ENCODE results near the gene PNPT1.

Gene PNPT1

DNA sequence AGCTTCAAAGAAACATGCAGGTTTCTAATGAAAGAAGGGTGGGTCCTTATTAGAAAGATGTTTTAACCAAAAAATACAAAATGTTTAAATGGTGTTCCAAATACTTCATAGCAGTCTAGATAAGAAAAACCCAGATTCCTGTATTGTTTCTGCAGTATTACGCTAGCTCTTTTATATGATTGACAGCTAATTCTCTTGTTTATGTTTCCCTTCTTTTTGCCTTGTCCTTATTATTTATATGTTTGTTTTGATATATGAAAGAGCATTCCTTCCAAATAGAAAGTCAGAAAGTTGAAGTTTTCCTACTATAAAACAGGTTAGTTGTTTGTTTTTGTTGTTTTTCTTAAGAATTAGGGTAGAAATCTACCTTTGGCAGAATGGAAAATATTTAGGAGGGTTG is 41.1 kb upstream of the PNPT1 start (continued):
- TF ChIP-seq, protein P1, sequence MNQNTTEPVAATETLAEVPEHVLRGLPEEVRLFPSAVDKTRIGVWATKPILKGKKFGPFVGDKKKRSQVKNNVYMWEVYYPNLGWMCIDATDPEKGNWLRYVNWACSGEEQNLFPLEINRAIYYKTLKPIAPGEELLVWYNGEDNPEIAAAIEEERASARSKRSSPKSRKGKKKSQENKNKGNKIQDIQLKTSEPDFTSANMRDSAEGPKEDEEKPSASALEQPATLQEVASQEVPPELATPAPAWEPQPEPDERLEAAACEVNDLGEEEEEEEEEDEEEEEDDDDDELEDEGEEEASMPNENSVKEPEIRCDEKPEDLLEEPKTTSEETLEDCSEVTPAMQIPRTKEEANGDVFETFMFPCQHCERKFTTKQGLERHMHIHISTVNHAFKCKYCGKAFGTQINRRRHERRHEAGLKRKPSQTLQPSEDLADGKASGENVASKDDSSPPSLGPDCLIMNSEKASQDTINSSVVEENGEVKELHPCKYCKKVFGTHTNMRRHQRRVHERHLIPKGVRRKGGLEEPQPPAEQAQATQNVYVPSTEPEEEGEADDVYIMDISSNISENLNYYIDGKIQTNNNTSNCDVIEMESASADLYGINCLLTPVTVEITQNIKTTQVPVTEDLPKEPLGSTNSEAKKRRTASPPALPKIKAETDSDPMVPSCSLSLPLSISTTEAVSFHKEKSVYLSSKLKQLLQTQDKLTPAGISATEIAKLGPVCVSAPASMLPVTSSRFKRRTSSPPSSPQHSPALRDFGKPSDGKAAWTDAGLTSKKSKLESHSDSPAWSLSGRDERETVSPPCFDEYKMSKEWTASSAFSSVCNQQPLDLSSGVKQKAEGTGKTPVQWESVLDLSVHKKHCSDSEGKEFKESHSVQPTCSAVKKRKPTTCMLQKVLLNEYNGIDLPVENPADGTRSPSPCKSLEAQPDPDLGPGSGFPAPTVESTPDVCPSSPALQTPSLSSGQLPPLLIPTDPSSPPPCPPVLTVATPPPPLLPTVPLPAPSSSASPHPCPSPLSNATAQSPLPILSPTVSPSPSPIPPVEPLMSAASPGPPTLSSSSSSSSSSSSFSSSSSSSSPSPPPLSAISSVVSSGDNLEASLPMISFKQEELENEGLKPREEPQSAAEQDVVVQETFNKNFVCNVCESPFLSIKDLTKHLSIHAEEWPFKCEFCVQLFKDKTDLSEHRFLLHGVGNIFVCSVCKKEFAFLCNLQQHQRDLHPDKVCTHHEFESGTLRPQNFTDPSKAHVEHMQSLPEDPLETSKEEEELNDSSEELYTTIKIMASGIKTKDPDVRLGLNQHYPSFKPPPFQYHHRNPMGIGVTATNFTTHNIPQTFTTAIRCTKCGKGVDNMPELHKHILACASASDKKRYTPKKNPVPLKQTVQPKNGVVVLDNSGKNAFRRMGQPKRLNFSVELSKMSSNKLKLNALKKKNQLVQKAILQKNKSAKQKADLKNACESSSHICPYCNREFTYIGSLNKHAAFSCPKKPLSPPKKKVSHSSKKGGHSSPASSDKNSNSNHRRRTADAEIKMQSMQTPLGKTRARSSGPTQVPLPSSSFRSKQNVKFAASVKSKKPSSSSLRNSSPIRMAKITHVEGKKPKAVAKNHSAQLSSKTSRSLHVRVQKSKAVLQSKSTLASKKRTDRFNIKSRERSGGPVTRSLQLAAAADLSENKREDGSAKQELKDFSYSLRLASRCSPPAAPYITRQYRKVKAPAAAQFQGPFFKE (tag by site-specific recombination; IDR thresholded peaks at IDR 0.05; ENCODE audit: borderline replicate concordance) = no peak
- TF ChIP-seq, protein P2, sequence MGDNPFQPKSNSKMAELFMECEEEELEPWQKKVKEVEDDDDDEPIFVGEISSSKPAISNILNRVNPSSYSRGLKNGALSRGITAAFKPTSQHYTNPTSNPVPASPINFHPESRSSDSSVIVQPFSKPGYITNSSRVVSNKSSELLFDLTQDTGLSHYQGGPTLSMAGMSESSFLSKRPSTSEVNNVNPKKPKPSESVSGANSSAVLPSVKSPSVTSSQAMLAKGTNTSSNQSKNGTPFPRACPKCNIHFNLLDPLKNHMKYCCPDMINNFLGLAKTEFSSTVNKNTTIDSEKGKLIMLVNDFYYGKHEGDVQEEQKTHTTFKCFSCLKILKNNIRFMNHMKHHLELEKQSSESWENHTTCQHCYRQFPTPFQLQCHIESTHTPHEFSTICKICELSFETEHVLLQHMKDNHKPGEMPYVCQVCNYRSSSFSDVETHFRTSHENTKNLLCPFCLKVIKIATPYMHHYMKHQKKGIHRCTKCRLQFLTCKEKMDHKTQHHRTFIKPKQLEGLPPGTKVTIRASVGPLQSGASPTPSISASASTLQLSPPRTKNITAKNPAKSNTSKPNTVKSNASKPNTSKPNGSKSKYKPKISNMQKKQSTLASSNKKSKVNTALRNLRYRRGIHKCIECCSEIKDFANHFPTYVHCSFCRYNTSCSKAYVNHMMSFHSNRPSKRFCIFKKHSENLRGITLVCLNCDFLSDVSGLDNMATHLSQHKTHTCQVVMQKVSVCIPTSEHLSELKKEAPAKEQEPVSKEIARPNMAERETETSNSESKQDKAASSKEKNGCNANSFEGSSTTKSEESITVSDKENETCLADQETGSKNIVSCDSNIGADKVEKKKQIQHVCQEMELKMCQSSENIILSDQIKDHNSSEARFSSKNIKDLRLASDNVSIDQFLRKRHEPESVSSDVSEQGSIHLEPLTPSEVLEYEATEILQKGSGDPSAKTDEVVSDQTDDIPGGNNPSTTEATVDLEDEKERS (tag by site-specific recombination; IDR thresholded peaks at IDR 0.05) = no peak

DNA sequence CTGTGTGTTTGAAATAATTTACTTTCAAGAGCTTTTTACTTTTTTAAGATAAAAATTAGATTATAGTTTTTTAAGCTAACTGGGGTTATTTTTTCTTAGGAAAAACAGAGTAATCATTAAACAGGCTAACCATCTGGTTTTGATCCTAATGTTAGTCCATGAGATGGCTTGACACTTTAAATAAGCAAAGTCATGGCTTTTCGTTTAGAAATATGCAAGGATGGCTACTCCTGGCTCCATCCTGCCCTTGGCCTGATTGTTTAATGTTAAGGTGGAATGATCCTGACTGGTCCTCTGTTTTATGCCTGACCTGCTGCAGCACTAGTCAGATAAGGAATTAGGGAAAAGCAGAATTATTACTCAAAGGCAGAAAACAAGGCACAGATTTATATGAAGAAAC is 39.7 kb upstream of the PNPT1 start:
- Histone ChIP-seq H3K4me1 (ENCODE audit: control insufficient read depth, insufficient read depth, low read length) (no peaks in the 10 kb centered on the region), H3K36me3 (ENCODE audit: control insufficient read depth in 2 of 2, insufficient read depth in 1 of 2, low read length in 2 of 2) (no peaks in the 10 kb centered on the region), H3K9me3 (ENCODE audit: control insufficient read depth, insufficient read depth, low read depth, low read length) (no peaks in the 10 kb centered on the region), H3K4me3 (ENCODE audit: low read depth, low read length) (no peak overlapping the region), H3K27ac (ENCODE audit: extremely low read depth, low read depth, low read length) (no peak overlapping the region)
- TF ChIP-seq BCL11A (tag by site-specific recombination; IDR thresholded peaks at IDR 0.05; ENCODE audit: low read depth) (no peak), ZNF660 (tag by site-specific recombination; IDR thresholded peaks at IDR 0.05) (no peak), ZNF518A (tag by site-specific recombination; conservative IDR thresholded peaks at IDR 0.05; ENCODE audit: low read depth) (no peak), ZNF157 (tag by site-specific recombination; IDR thresholded peaks at IDR 0.05) (no peak), GFI1B (tag by site-specific recombination; IDR thresholded peaks at IDR 0.05) (no peak), MEIS1 (CRISPR knock-in tag; IDR thresholded peaks at IDR 0.05; ENCODE audit: borderline replicate concordance) (no peak), ZNF677 (tag by site-specific recombination; IDR thresholded peaks at IDR 0.05) (no peak), ZNF133 (tag by site-specific recombination; IDR thresholded peaks at IDR 0.05) (no peak), RBAK (tag by site-specific recombination; IDR thresholded peaks at IDR 0.05) (no peak), GLI4 (tag by site-specific recombination; IDR thresholded peaks at IDR 0.05) (no peak), SP7 (tag by site-specific recombination; IDR thresholded peaks at IDR 0.05) (no peak), ZNF138 (tag by site-specific recombination; IDR thresholded peaks at IDR 0.05; ENCODE audit: borderline replicate concordance) (no peak), ZNF843 (tag by site-specific recombination; IDR thresholded peaks at IDR 0.05) (no peak)
- TF ChIP-seq, protein P3, sequence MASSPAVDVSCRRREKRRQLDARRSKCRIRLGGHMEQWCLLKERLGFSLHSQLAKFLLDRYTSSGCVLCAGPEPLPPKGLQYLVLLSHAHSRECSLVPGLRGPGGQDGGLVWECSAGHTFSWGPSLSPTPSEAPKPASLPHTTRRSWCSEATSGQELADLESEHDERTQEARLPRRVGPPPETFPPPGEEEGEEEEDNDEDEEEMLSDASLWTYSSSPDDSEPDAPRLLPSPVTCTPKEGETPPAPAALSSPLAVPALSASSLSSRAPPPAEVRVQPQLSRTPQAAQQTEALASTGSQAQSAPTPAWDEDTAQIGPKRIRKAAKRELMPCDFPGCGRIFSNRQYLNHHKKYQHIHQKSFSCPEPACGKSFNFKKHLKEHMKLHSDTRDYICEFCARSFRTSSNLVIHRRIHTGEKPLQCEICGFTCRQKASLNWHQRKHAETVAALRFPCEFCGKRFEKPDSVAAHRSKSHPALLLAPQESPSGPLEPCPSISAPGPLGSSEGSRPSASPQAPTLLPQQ (tag by site-specific recombination; IDR thresholded peaks at IDR 0.05) = no peak
- TF ChIP-seq, protein P4, sequence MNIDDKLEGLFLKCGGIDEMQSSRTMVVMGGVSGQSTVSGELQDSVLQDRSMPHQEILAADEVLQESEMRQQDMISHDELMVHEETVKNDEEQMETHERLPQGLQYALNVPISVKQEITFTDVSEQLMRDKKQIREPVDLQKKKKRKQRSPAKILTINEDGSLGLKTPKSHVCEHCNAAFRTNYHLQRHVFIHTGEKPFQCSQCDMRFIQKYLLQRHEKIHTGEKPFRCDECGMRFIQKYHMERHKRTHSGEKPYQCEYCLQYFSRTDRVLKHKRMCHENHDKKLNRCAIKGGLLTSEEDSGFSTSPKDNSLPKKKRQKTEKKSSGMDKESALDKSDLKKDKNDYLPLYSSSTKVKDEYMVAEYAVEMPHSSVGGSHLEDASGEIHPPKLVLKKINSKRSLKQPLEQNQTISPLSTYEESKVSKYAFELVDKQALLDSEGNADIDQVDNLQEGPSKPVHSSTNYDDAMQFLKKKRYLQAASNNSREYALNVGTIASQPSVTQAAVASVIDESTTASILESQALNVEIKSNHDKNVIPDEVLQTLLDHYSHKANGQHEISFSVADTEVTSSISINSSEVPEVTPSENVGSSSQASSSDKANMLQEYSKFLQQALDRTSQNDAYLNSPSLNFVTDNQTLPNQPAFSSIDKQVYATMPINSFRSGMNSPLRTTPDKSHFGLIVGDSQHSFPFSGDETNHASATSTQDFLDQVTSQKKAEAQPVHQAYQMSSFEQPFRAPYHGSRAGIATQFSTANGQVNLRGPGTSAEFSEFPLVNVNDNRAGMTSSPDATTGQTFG (tag by site-specific recombination; IDR thresholded peaks at IDR 0.05; ENCODE audit: borderline replicate concordance) = no peak
- ChIA-PET CTCF (interaction anchor here (1.1 to 1.4 kb wide), 3 partner anchors 15 to 285 kb away, joined by 4 read pairs; no protein-coding TSS in a partner anchor), POLR2A (no interaction called here)

Data from HEK293 (cell line).